ENCODE results near the gene PGM2. TPM values are rescaled to one million over a fixed set of nuclear protein-coding genes. Genes with fewer than 3 reads are reported as not detected.

Gene PGM2
- total and polyA plus RNA-seq, 10 of the 15 experiments (the other 5 are each of a cell fraction or from before 2014, with no cell fraction given), result 11.9 to 41.7 (median 37.1) TPM

GRCh38 chr4:37830640-37831039 is 4.2 kb downstream of the PGM2 start:
- Histone ChIP-seq H3K36me3 (ENCODE audit: control insufficient read depth in 2 of 2, insufficient read depth in 2 of 2, low read length in 1 of 2) (peaks cover 0 to 13% of the 10 kb centered on the region in 2 experiments; a peak in 1 of 4 replicates), H2AFZ (ENCODE audit: control insufficient read depth, low read depth, low read length) (no peak overlapping the region), H3K4me1 (ENCODE audit: control insufficient read depth, insufficient read depth, low read length) (0 out of 2 replicates have a peak, but pooled peaks cover 5% of the 10 kb centered on the region), H3K4me3 (no peak overlapping the region), H3K9me3 (replicated peaks; ENCODE audit: control insufficient read depth, insufficient read depth, low read length) (no peaks in the 10 kb centered on the region), H4K20me1 (ENCODE audit: control insufficient read depth, insufficient read depth) (no peaks in the 10 kb centered on the region), H3K79me2 (ENCODE audit: control insufficient read depth, insufficient read depth, low read length) (peaks cover 12% of the 10 kb centered on the region), H3K27me3 (replicated peaks in 1 of 2; ENCODE audit: control insufficient read depth in 2 of 2, insufficient read depth in 2 of 2, low read length in 1 of 2) (no peaks in the 10 kb centered on the region), H3K27ac (ENCODE audit: control insufficient read depth, insufficient read depth) (no peak overlapping the region), H3K9ac (ENCODE audit: control insufficient read depth, insufficient read depth, low read length) (no peak overlapping the region), H3K4me2 (ENCODE audit: control insufficient read depth, insufficient read depth) (no peak overlapping the region)
- intact Hi-C loops (cut with micrococcal nuclease; ENCODE audit: unreplicated experiment) (no loop called here), in situ Hi-C loops (cut with MboI) (no loop called here)
- no peak for FAIRE-seq
- no peak for DNase-seq (ENCODE audit: low read depth, low spot score)
- POLR2A ChIA-PET, result interaction anchor here (1.5 kb wide), 1 partner anchor 61 kb away, joined by 3 read pairs; no protein-coding TSS in a partner anchor
- no peak for ATAC-seq
- RAD21 ChIA-PET (ENCODE audit: unreplicated experiment), result interaction anchor here (1.8 kb wide), 1 partner anchor 147 kb away, joined by 5 read pairs; no protein-coding TSS in a partner anchor
- no TSS peak for BruUV-seq (replicated peaks)
- SMC1A ChIA-PET (ENCODE audit: uncharacterized antibody, unreplicated experiment), result interaction anchor here (0.6 to 1.4 kb wide), 5 partner anchors 10 to 198 kb away, joined by 3 to 5 read pairs (median 3); no protein-coding TSS in a partner anchor
- CTCF ChIA-PET, result interaction anchor here (1.2 kb wide), 1 partner anchor 23 kb away, joined by 5 read pairs; no protein-coding TSS in a partner anchor
- 97% methylated on average over 3 of the region's 3 CpGs for WGBS (ENCODE audit: insufficient coverage, insufficient replicate concordance, low lambda C conversion rate, missing lambda C conversion rate)
- TF ChIP-seq MTA3 (IDR thresholded peaks at IDR 0.05; ENCODE audit: borderline replicate concordance, low read length), result no peak
- TF ChIP-seq RAD21 (IDR thresholded peaks at IDR 0.05; ENCODE audit: insufficient read depth, low read depth, low read length), result no peak
- no peak for TF ChIP-seq RELB (IDR thresholded peaks at IDR 0.05; ENCODE audit: low read depth)
- no peak for TF ChIP-seq ZNF592 (IDR thresholded peaks at IDR 0.05)
- no peak for TF ChIP-seq NFXL1 (IDR thresholded peaks at IDR 0.05; ENCODE audit: borderline replicate concordance)
- no peak for TF ChIP-seq PRDM15 (CRISPR knock-in tag; IDR thresholded peaks at IDR 0.05)
- no peak for TF ChIP-seq POLR2AphosphoS2 (IDR thresholded peaks at IDR 0.05; ENCODE audit: low read depth, low read length)
- TF ChIP-seq GABPA (IDR thresholded peaks at IDR 0.05; ENCODE audit: low read depth), result no peak
- TF ChIP-seq TAF1 (IDR thresholded peaks at IDR 0.05; ENCODE audit: borderline replicate concordance, low read depth, low read length), result no peak
- TF ChIP-seq CREB1 (IDR thresholded peaks at IDR 0.05; ENCODE audit: low read depth), result no peak
- TF ChIP-seq CBX5 (IDR thresholded peaks at IDR 0.05; ENCODE audit: low read depth), result no peak
